Liver (tissue), 3 donors: ENCODE results near the gene DNTTIP2.

Experiments
- GABPA ChIP-seq, 2 donors: IDR thresholded peaks in 1 of 2; conservative IDR thresholded peaks in 1 of 2; 2 replicates each; pipeline ENCODE4 v1.6.1; 2016; ENCODE audit warnings: antibody characterized with exemption in 2 of 2, mild to moderate bottlenecking in 1 of 2, moderate library complexity in 1 of 2
- HNF4G ChIP-seq: IDR thresholded peaks from 2 replicates; pipeline ENCODE4 v1.6.1; 2016; ENCODE audit warnings: antibody characterized with exemption
- NR2F2 ChIP-seq: IDR thresholded peaks from 2 replicates; pipeline ENCODE4 v1.6.1; 2016; ENCODE audit warnings: antibody characterized with exemption
- RAD21 ChIP-seq, 2 donors: IDR thresholded peaks; 2 replicates each; pipeline ENCODE4 v1.6.1; 2016; ENCODE audit warnings: antibody characterized with exemption in 2 of 2, mild to moderate bottlenecking in 2 of 2
- TAF1 ChIP-seq: conservative IDR thresholded peaks from 2 replicates; pipeline ENCODE4 v1.6.1; 2016; ENCODE audit warnings: antibody characterized with exemption, mild to moderate bottlenecking
- YY1 ChIP-seq: IDR thresholded peaks from 2 replicates; pipeline ENCODE4 v1.6.1; 2016; ENCODE audit warnings: antibody characterized with exemption, mild to moderate bottlenecking
- TF ChIP-seq, protein P1 (sequence below): fragments of 150-350 bp; IDR thresholded peaks from 2 replicates; pipeline ENCODE4 v1.5.1; 2017; ENCODE audit warnings: improper control_type of control experiment, low read depth, low read length; ENCODE audit not compliant: missing input control
- TF ChIP-seq, protein P2 (sequence below): IDR thresholded peaks from 2 replicates; pipeline ENCODE4 v1.6.1; 2016; ENCODE audit warnings: antibody characterized with exemption
- TF ChIP-seq, protein P3 (sequence below): IDR thresholded peaks from 2 replicates; pipeline ENCODE4 v1.6.1; 2016; ENCODE audit warnings: antibody characterized with exemption
- TF ChIP-seq, protein P4 (sequence below): IDR thresholded peaks from 2 replicates; pipeline ENCODE4 v1.6.1; 2016; ENCODE audit warnings: antibody characterized with exemption, mild to moderate bottlenecking
- TF ChIP-seq, protein P5 (sequence below): IDR thresholded peaks from 2 replicates; pipeline ENCODE4 v1.6.1; 2016; ENCODE audit warnings: antibody characterized with exemption
- donor health status: healthy.
- donor health status: healthy.

DNA sequence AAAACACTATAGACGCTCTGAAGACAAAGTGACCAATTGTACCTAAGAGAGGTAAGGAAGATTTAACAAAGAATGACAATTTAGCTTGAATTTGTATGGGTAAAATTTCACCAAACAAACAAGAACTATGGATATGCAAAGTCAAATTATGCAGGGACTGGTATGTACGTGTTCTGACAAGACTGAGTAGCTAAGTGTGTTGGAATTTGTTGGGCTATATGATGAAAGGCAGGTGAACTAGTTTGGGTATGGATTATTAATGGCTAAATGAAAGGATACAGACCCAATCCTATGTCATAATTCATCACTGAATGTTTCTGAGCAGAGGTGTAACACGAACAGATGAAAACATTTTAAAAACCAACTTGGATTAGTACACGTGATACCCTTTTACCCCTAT, 7.6 kb downstream of the DNTTIP2 start:
- TF ChIP-seq, protein P1, sequence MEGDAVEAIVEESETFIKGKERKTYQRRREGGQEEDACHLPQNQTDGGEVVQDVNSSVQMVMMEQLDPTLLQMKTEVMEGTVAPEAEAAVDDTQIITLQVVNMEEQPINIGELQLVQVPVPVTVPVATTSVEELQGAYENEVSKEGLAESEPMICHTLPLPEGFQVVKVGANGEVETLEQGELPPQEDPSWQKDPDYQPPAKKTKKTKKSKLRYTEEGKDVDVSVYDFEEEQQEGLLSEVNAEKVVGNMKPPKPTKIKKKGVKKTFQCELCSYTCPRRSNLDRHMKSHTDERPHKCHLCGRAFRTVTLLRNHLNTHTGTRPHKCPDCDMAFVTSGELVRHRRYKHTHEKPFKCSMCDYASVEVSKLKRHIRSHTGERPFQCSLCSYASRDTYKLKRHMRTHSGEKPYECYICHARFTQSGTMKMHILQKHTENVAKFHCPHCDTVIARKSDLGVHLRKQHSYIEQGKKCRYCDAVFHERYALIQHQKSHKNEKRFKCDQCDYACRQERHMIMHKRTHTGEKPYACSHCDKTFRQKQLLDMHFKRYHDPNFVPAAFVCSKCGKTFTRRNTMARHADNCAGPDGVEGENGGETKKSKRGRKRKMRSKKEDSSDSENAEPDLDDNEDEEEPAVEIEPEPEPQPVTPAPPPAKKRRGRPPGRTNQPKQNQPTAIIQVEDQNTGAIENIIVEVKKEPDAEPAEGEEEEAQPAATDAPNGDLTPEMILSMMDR = no peak
- TF ChIP-seq, protein P2, sequence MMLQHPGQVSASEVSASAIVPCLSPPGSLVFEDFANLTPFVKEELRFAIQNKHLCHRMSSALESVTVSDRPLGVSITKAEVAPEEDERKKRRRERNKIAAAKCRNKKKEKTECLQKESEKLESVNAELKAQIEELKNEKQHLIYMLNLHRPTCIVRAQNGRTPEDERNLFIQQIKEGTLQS = no peak
- TF ChIP-seq YY1 (no peak), GABPA (IDR thresholded peaks at IDR 0.05 in 1 of 2, conservative IDR thresholded peaks at IDR 0.05 in 1 of 2) (no peak), NR2F2 (no peak), HNF4G (no peak), TAF1 (no peak), RAD21 (IDR thresholded peaks at IDR 0.05) (no peak)
- TF ChIP-seq, protein P3, sequence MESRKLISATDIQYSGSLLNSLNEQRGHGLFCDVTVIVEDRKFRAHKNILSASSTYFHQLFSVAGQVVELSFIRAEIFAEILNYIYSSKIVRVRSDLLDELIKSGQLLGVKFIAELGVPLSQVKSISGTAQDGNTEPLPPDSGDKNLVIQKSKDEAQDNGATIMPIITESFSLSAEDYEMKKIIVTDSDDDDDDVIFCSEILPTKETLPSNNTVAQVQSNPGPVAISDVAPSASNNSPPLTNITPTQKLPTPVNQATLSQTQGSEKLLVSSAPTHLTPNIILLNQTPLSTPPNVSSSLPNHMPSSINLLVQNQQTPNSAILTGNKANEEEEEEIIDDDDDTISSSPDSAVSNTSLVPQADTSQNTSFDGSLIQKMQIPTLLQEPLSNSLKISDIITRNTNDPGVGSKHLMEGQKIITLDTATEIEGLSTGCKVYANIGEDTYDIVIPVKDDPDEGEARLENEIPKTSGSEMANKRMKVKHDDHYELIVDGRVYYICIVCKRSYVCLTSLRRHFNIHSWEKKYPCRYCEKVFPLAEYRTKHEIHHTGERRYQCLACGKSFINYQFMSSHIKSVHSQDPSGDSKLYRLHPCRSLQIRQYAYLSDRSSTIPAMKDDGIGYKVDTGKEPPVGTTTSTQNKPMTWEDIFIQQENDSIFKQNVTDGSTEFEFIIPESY = no peak
- TF ChIP-seq, protein P4, sequence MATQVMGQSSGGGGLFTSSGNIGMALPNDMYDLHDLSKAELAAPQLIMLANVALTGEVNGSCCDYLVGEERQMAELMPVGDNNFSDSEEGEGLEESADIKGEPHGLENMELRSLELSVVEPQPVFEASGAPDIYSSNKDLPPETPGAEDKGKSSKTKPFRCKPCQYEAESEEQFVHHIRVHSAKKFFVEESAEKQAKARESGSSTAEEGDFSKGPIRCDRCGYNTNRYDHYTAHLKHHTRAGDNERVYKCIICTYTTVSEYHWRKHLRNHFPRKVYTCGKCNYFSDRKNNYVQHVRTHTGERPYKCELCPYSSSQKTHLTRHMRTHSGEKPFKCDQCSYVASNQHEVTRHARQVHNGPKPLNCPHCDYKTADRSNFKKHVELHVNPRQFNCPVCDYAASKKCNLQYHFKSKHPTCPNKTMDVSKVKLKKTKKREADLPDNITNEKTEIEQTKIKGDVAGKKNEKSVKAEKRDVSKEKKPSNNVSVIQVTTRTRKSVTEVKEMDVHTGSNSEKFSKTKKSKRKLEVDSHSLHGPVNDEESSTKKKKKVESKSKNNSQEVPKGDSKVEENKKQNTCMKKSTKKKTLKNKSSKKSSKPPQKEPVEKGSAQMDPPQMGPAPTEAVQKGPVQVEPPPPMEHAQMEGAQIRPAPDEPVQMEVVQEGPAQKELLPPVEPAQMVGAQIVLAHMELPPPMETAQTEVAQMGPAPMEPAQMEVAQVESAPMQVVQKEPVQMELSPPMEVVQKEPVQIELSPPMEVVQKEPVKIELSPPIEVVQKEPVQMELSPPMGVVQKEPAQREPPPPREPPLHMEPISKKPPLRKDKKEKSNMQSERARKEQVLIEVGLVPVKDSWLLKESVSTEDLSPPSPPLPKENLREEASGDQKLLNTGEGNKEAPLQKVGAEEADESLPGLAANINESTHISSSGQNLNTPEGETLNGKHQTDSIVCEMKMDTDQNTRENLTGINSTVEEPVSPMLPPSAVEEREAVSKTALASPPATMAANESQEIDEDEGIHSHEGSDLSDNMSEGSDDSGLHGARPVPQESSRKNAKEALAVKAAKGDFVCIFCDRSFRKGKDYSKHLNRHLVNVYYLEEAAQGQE = no peak
- TF ChIP-seq, protein P5, sequence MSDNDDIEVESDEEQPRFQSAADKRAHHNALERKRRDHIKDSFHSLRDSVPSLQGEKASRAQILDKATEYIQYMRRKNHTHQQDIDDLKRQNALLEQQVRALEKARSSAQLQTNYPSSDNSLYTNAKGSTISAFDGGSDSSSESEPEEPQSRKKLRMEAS = no peak
